Lower lobe of right lung (tissue), 2 donors: ENCODE data around the gene CEBPG. TPM values are rescaled to one million over a fixed set of nuclear protein-coding genes. Genes with fewer than 3 reads are reported as not detected.

Experiments used
- ATAC-seq, 2 donors: fragments of 200-7000 bp; cut with Tn5 transposase; one replicate each; pipeline ENCODE4 v1.9.1; 2020 to 2022; ENCODE audit warnings: mild to moderate bottlenecking in 2 of 2, moderate library complexity in 2 of 2
- DNase-seq: peaks from one replicate; pipeline ENCODE4 v3.0.0-alpha.2; 2020
- H3K27ac ChIP-seq: fragments of 200-600 bp; one replicate; pipeline ENCODE4 v1.8.0; 2022
- H3K27me3 ChIP-seq: fragments of 200-600 bp; one replicate; pipeline ENCODE4 v1.8.0; 2022; ENCODE audit warnings: low read depth
- H3K36me3 ChIP-seq: fragments of 200-600 bp; one replicate; pipeline ENCODE4 v1.8.0; 2022; ENCODE audit warnings: mild to moderate bottlenecking
- H3K4me1 ChIP-seq: fragments of 200-600 bp; one replicate; pipeline ENCODE4 v1.8.0; 2022
- H3K4me3 ChIP-seq: fragments of 200-600 bp; one replicate; pipeline ENCODE4 v1.8.0; 2022; ENCODE audit warnings: mild to moderate bottlenecking
- H3K9me3 ChIP-seq: fragments of 200-600 bp; one replicate; pipeline ENCODE4 v1.8.0; 2022
- intact Hi-C: fragments of 100-400 bp; cut with DNase I; formaldehyde crosslinking; loops from one replicate; pipeline ENCODE4 v1.11.0; 2022
- total RNA-seq: library from RNA; stranded (reverse); fragmentation: NEBNext Ultra II Directional; extraction: Animal tissue kit (Norgen Biotek cat#: 25700); gene quantifications from one replicate; pipeline ENCODE4 v1.2.1, GENCODE V29; 2021
- TF ChIP-seq, protein P1 (sequence below): fragments of 200-600 bp; IDR thresholded peaks from one replicate; pipeline ENCODE4 v1.8.0; 2022; ENCODE audit warnings: antibody characterized with exemption, mild to moderate bottlenecking
- donor health status: DM: no; HTN: yes; CAD: no; lungs with severe emphysema.

The CEBPG gene
- total RNA-seq, 1 donor from 2014 or later, result 29.6 TPM

DNA sequence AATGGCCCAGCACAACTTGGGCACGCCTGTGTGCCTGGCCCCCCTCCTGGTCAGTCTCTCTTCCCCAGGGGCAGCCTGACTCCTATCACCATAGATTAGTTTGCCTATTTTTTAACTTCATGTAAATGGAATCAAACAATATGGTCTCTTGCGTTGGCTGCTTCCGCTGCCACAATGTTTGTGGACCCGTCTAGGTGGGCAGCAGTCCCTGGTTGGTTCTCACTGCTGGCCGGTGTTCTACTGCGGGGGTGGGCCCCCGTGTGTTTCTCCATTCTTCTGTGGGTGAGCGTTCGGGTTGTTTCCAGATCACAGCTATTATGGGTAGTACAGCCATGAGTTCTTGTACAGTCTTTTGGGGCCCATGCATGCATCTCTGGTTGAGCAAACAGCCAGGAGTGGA is 47.3 kb downstream of the CEBPG start:
- no peak for DNase-seq
- TF ChIP-seq, protein P1, sequence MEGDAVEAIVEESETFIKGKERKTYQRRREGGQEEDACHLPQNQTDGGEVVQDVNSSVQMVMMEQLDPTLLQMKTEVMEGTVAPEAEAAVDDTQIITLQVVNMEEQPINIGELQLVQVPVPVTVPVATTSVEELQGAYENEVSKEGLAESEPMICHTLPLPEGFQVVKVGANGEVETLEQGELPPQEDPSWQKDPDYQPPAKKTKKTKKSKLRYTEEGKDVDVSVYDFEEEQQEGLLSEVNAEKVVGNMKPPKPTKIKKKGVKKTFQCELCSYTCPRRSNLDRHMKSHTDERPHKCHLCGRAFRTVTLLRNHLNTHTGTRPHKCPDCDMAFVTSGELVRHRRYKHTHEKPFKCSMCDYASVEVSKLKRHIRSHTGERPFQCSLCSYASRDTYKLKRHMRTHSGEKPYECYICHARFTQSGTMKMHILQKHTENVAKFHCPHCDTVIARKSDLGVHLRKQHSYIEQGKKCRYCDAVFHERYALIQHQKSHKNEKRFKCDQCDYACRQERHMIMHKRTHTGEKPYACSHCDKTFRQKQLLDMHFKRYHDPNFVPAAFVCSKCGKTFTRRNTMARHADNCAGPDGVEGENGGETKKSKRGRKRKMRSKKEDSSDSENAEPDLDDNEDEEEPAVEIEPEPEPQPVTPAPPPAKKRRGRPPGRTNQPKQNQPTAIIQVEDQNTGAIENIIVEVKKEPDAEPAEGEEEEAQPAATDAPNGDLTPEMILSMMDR, result no peak
- no peak for ATAC-seq
- Histone ChIP-seq H3K27ac (no peak overlapping the region), H3K27me3 (no peaks in the 10 kb centered on the region), H3K9me3 (no peaks in the 10 kb centered on the region), H3K4me3 (no peak overlapping the region), H3K4me1 (no peaks in the 10 kb centered on the region), H3K36me3 (no peaks in the 10 kb centered on the region)
- intact Hi-C loops, result no loop called here

DNA sequence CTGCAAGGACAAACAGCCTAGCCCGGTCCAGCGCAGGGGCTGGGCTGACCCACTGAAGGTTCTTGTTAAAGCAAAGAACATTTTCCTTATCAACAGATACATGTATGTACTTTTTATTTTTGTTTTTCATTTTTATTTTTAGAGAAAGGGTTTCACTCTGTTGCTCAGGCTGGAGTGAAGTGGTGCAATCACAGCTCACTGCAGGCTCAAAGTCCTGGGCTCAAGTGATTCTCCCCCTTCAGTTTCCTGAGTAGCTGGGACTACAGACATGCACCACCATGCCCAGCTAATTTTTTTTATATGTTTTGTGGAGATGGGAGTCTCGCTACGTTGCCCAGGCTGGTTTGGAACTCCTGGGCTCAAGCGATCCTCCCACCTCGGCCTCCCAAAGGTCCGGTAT is 47.9 kb downstream of the CEBPG start:
- ATAC-seq, result no peak
- no peaks in the 10 kb centered on the region for H3K36me3 ChIP-seq
- DNase-seq, result no peak
- H3K4me1 ChIP-seq, result no peaks in the 10 kb centered on the region
- H3K27ac ChIP-seq, result no peak overlapping the region
- TF ChIP-seq, protein P1, result no peak
- H3K27me3 ChIP-seq, result no peaks in the 10 kb centered on the region
- no peak overlapping the region for H3K4me3 ChIP-seq
- intact Hi-C loops, result no loop called here
- no peaks in the 10 kb centered on the region for H3K9me3 ChIP-seq

DNA sequence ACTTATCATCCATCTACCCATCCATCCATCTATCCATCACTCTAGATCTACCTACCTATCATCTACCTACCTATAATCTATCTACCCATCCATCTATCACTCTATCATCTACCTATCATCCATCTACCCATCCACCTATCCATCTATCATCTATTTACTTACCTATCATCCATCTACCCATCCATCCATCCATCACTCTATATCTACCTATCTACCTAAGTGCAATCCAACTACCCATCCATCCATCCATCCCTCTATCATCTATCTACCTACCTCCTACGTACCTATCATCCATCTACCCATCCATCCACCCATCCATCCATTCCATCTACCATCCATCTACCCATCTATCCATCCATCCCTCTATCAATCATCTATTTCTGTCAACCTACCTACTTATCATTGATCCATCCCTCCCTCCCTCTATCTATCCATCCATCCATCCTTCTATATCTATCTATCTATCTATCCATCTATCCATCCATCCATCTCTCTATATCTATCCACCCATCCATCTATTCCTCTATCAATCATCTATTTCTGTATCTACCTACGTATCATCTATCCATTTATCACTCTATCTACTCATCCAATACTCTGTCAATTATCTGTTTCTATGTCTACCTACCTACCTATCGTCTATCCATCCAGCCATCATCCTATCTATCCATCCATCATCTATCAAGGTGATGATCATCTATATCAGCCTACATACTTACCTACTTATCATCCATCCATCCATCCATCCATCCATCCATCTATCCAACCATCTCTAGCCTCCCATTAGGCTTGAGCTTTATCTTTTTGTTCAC is 49.1 kb downstream of the CEBPG start:
- Histone ChIP-seq H3K27me3 (no peaks in the 10 kb centered on the region), H3K9me3 (no peaks in the 10 kb centered on the region), H3K27ac (no peak overlapping the region), H3K4me1 (no peaks in the 10 kb centered on the region), H3K4me3 (no peak overlapping the region), H3K36me3 (no peaks in the 10 kb centered on the region)
- no peak for ATAC-seq
- DNase-seq, result no peak
- intact Hi-C loops, result no loop called here
- TF ChIP-seq, protein P1, result no peak

DNA sequence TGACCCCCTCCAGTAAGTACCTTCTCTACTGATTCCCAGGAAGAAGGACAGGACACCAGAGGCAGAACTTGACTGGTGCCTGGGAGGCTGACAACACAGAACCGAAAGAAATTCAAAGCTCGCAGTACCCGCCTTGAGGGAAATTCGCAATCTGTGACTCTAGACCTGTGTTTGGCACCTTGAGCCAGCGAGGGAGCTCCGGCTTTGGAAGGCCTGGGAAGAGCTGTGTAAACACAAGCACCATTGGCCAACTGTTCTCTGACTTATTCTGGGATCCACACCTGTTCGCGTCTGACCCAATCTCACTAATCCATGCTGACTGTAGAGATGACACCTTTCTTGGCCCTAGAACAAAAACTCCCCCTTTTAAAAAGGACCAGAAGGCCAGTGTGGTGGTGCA is 50.7 kb downstream of the CEBPG start:
- H3K4me3 ChIP-seq, result no peak overlapping the region
- no peak overlapping the region for H3K27ac ChIP-seq
- ATAC-seq, result no peak
- DNase-seq, result no peak
- intact Hi-C loops, result no loop called here
- H3K36me3 ChIP-seq, result no peaks in the 10 kb centered on the region
- H3K9me3 ChIP-seq, result no peaks in the 10 kb centered on the region
- H3K27me3 ChIP-seq, result no peaks in the 10 kb centered on the region
- no peaks in the 10 kb centered on the region for H3K4me1 ChIP-seq
- TF ChIP-seq, protein P1, result no peak

DNA sequence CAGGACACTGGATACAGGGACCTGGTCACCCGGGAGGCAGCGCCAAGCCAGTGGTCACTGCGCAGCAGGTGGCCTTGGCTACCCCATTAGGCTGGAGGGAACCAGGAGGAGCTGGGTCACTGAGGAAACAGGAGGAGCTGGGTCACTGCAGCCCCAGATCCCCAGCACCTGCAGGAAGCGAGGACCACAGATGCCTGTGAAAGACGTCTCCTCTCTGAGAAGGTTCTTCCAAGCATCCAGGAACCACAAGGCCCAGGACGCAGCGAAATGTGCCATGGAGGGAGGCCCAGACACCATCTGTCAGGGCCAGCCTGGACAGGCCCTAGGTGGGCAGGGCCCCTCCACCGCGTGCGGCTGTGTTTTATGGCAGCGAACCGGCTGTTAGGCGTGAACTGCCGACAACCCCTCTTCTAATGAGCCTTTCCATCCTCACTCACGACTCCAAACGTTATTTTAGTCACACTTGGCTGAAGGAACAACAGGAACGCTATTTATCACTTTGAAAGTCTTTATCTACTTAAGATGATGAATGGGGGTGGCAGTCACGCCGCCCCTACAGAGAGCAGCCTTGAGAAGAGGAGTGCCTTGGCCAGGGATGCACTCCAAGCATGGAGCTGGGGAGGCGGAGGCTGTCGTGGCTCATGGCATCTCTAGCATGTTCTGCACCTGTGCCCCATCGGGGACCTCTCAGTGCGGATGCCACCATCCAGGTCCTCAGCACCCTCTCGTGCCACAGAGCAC is 53.3 kb downstream of the CEBPG start:
- peak; percentile 15 for DNase-seq
- H3K27ac ChIP-seq, result no peak overlapping the region
- no peaks in the 10 kb centered on the region for H3K36me3 ChIP-seq
- intact Hi-C loops, result no loop called here
- ATAC-seq, result no peak
- no peak overlapping the region for H3K4me3 ChIP-seq
- TF ChIP-seq, protein P1, result no peak
- no peaks in the 10 kb centered on the region for H3K27me3 ChIP-seq
- no peaks in the 10 kb centered on the region for H3K4me1 ChIP-seq
- H3K9me3 ChIP-seq, result no peaks in the 10 kb centered on the region
